ENCODE measurements around the gene GALNT12.
A peak's percentile ranks its signal among the peaks of the same experiment; 100 is the strongest.

GALNT12 gene

DNA sequence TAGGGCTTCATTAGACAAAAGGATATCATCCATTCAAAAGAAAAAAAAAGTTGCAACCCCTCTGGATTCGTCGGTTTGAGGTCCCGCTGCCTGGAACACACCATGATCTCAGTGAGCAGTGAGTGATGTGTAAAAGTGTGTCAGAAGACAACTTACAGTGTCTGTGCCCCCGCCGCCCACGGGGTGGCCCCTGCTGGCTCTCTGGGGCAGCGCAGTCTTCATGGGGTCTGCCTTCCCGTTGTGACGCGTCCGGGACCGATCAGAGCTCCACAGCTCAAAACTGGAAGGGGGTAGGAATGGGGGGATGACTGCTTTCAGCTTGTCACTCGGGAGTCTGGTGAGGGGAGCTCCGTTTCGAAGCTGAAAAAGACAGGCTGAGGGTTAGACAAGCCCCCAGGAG lies 33.7 kb upstream of the GALNT12 start:
- H3K4me3 ChIP-seq (ENCODE audit: low read depth, low read length): no peak overlapping the region
- DNase-seq (ENCODE audit: low read depth, low spot score): no peak
- TF ChIP-seq, protein P1, sequence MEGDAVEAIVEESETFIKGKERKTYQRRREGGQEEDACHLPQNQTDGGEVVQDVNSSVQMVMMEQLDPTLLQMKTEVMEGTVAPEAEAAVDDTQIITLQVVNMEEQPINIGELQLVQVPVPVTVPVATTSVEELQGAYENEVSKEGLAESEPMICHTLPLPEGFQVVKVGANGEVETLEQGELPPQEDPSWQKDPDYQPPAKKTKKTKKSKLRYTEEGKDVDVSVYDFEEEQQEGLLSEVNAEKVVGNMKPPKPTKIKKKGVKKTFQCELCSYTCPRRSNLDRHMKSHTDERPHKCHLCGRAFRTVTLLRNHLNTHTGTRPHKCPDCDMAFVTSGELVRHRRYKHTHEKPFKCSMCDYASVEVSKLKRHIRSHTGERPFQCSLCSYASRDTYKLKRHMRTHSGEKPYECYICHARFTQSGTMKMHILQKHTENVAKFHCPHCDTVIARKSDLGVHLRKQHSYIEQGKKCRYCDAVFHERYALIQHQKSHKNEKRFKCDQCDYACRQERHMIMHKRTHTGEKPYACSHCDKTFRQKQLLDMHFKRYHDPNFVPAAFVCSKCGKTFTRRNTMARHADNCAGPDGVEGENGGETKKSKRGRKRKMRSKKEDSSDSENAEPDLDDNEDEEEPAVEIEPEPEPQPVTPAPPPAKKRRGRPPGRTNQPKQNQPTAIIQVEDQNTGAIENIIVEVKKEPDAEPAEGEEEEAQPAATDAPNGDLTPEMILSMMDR (IDR thresholded peaks at IDR 0.05; ENCODE audit: insufficient read depth, low read length, missing control alignments): no peak
- ChIA-PET CTCF (interaction anchor here (1.0 to 8.0 kb wide), 15 partner anchors 7 to 568 kb away, joined by 3 to 207 read pairs (median 13); partner anchors contain the start of gene ANKS6), POLR2A (no interaction called here)

DNA sequence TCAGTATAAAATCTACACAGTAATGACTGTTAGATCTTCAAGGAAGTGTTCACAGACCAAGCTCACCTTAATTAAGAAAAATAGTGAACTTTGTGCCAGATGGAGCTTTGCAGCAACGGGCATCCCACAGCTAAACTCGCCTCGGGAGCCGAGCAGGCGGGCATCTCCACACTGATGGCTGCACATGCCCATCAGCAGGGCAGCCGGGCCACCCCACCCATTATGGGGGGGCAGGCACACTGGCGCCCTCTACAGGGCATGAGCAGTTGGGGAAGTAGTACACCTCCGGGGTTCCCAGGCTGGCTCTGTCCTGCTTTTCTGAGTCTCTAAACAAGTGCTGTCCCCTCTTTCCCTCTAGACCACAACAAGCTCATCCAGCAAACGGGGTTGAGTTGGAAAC lies 32.7 kb upstream of the GALNT12 start:
- POLR2A ChIA-PET: no interaction called here
- DNase-seq (ENCODE audit: low read depth, low spot score): no peak
- H3K4me3 ChIP-seq (ENCODE audit: low read depth, low read length): no peak overlapping the region
- CTCF ChIA-PET: interaction anchor here (0.6 to 8.0 kb wide), 81 partner anchors 8 to 852 kb away, joined by 3 to 207 read pairs (median 5); partner anchors contain the start of genes ANKS6, GALNT12 and TRMO
- TF ChIP-seq, protein P1 (IDR thresholded peaks at IDR 0.05; ENCODE audit: insufficient read depth, low read length, missing control alignments): peak; percentile 71

DNA sequence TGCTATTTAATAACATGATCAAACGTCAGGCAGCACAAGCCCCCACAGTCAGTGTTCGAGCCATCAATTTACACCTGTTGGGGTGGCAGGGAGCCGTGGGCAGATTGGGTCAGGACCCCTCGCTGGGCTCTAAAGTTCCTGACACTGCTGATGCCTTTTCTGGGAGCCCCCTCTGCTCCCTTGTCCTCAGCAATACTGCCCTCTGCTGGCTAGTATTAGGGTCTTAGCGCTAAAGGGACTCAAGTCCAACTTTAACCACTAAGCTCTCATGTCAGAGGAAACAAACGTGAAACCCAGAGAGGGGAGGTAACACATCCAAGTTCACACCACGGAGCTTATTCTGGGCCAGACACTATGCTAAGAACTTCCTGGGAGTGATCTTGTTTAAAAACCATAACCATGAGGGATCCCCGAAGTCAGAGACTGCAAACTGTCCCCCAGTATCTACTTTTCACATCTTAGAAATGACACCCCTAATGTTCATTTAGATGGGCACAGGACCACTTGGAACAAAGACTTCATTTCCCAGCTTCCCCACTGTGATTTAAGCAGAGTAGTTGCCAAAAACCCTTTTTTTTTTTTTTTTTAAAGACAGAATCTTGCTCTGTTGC lies 31.5 kb upstream of the GALNT12 start:
- H3K4me3 ChIP-seq (ENCODE audit: low read depth, low read length): no peak overlapping the region
- DNase-seq (ENCODE audit: low read depth, low spot score): peak; percentile 24
- ChIA-PET CTCF (interaction anchor here (0.6 to 8.0 kb wide), 95 partner anchors 10 to 853 kb away, joined by 3 to 207 read pairs (median 5); partner anchors contain the start of genes ANKS6, GABBR2, GALNT12 and TBC1D2), POLR2A (no interaction called here)
- TF ChIP-seq, protein P1 (IDR thresholded peaks at IDR 0.05; ENCODE audit: insufficient read depth, low read length, missing control alignments): peak; percentile 78

DNA sequence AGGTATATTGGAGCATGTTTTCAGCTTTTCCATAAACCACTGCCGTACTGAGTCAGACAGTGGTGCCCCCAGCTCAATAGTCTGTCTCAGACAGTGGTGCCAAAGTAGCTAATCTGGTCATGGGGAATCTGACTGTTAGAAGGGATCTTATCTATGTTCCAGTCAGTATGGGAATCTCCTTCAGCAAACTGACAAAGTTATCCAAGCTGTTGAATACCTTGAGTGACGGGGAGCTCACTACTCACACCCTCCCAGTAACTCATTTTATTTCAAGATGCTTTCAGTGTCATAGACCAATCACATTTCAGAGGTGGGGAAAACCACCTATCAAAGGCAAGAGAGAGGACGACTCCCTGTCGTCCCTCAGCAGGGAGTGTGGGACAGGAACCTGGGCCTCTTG lies 29.9 kb upstream of the GALNT12 start:
- no peak overlapping the region for H3K4me3 ChIP-seq (ENCODE audit: low read depth, low read length)
- TF ChIP-seq, protein P1 (IDR thresholded peaks at IDR 0.05; ENCODE audit: insufficient read depth, low read length, missing control alignments): no peak
- DNase-seq (ENCODE audit: low read depth, low spot score): no peak
- ChIA-PET CTCF (interaction anchor here (0.8 to 8.0 kb wide), 10 partner anchors 7 to 513 kb away, joined by 3 to 207 read pairs (median 8); partner anchors contain the start of gene ANKS6), POLR2A (no interaction called here)

DNA sequence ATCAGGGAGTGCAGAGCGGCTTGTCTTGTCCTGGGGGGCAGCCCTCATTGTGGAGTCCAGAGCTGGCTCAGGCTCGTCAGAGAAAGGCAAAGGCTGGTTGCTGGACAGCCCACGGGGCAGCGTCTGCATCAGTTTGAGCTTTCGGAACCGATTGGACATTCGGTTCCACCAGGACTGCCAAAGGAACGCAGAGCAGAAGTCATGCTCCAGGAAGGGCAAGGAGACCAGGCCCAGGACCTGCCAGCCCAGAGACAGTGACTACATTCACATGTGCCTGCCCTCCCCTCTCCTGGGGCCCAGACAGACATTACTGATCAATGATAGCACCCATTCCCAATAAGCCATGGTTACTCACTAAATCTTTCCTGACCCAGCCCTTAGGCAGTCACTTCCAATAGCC lies 29.2 kb upstream of the GALNT12 start:
- DNase-seq (ENCODE audit: low read depth, low spot score): no peak
- ChIA-PET CTCF (interaction anchor here (1.6 to 8.0 kb wide), 5 partner anchors 8 to 462 kb away, joined by 3 to 207 read pairs (median 103); partner anchors contain the start of gene ANKS6), POLR2A (no interaction called here)
- H3K4me3 ChIP-seq (ENCODE audit: low read depth, low read length): no peak overlapping the region
- TF ChIP-seq, protein P1 (IDR thresholded peaks at IDR 0.05; ENCODE audit: insufficient read depth, low read length, missing control alignments): no peak

DNA sequence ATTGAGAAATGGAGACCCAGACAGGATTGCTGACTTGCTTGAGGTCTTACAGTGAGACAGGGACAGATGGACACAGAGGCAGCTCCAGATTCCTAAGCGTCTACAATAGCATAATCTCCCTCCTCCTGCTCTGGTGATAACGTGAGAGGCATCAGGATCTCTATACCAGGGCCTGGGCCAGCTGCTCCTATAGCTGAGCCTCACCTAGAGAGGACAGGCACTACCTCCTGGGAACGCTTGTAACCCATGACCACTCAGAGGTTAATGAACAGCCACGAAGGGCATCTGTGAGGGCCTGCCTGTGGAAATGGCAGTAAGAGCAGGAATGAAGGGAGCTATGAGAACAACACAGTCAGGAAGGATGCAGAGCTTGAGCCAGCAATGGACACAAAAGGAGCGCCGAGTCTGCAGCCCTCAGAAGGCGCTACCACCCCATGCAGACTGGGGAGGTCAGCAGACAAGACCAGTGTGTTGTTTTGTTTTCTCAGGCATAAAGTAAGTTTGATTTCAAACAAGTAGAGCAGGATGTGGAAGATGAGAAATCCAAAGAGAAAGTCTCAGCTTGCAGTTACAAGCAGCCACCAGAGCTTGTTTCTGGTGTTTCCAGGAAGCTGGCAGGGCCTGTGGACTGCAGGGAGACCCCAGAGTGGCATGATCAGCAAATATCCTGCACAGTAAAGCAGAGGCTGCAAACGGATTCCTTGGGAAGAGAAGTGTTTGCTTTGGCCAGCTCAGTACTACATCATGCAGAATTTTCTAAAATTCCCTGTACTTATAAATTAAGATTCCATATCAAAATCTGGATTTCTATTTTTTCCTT lies 28.5 kb upstream of the GALNT12 start:
- ChIA-PET POLR2A (no interaction called here), CTCF (interaction anchor here (1.6 to 8.0 kb wide), 5 partner anchors 9 to 463 kb away, joined by 3 to 207 read pairs (median 103); partner anchors contain the start of gene ANKS6)
- TF ChIP-seq, protein P1 (IDR thresholded peaks at IDR 0.05; ENCODE audit: insufficient read depth, low read length, missing control alignments): no peak
- no peak overlapping the region for H3K4me3 ChIP-seq (ENCODE audit: low read depth, low read length)
- no peak for DNase-seq (ENCODE audit: low read depth, low spot score)

Measured in AG04449 (cell line).